ENCODE measurements around the gene FNDC11. TPM values are rescaled to one million over a fixed set of nuclear protein-coding genes. Genes with fewer than 3 reads are reported as not detected.

Gene FNDC11
- total and polyA plus RNA-seq, 2 of the 13 experiments (the other 11 are each of a cell fraction or from before 2014, with no cell fraction given), result 0.07 TPM; not detected in 1

- TF ChIP-seq PRDM4 (CRISPR knock-in tag; IDR thresholded peaks at IDR 0.05; ENCODE audit: borderline replicate concordance) (no peak), ZBTB4 (CRISPR knock-in tag; IDR thresholded peaks at IDR 0.05; ENCODE audit: borderline replicate concordance) (0 out of 2 replicates have a peak, but pooled peaks have one; percentile 15), ZNF784 (CRISPR knock-in tag; IDR thresholded peaks at IDR 0.05; ENCODE audit: borderline replicate concordance) (no peak), PCBP2 (optimal IDR thresholded peaks at IDR 0.05; ENCODE audit: low read depth, low read length, poor library complexity, severe bottlenecking) (no peak), ARID4A (CRISPR knock-in tag; IDR thresholded peaks at IDR 0.05; ENCODE audit: borderline replicate concordance) (no peak), ONECUT2 (CRISPR knock-in tag; IDR thresholded peaks at IDR 0.05) (no peak), ZFAT (CRISPR knock-in tag; conservative IDR thresholded peaks at IDR 0.05) (no peak), DMAP1 (CRISPR knock-in tag; IDR thresholded peaks at IDR 0.05) (no peak), GFI1 (CRISPR knock-in tag; IDR thresholded peaks at IDR 0.05; ENCODE audit: borderline replicate concordance) (no peak)
Measured at GRCh38 chr20:63539441-63540370, 14.3 kb upstream of the FNDC11 start (continued).

All from HepG2 (cell line).